GM12891 (cell line): ENCODE data around the gene LRRC4.

Experiments
- PAX5 ChIP-seq: IDR thresholded peaks from 2 replicates; pipeline ENCODE4 v1.6.1; 2011; ENCODE audit warnings: low read length, moderate library complexity, mild to moderate bottlenecking; ENCODE audit not compliant: insufficient read depth, severe bottlenecking
- POLR2A ChIP-seq: IDR thresholded peaks from 2 replicates; pipeline ENCODE4 v1.6.1; 2011; ENCODE audit warnings: low read depth, low read length, control low read depth
- POLR2AphosphoS5 ChIP-seq: IDR thresholded peaks from 2 replicates; pipeline ENCODE4 v1.6.1; 2011; ENCODE audit warnings: low read depth, low read length, control low read depth
- POU2F2 ChIP-seq: IDR thresholded peaks from 2 replicates; pipeline ENCODE4 v1.6.1; 2011; ENCODE audit warnings: low read depth, mild to moderate bottlenecking, control low read depth, low read length, moderate library complexity
- SPI1 ChIP-seq: IDR thresholded peaks from 2 replicates; pipeline ENCODE4 v1.6.1; 2011; ENCODE audit warnings: low read depth, low read length, control low read depth
- TAF1 ChIP-seq: IDR thresholded peaks from 2 replicates; pipeline ENCODE4 v1.6.1; 2011; ENCODE audit warnings: low read depth, low read length, control low read depth

- no peak for TF ChIP-seq POLR2A
- no peak for TF ChIP-seq POLR2AphosphoS5
- TF ChIP-seq TAF1, result no peak
- TF ChIP-seq SPI1, result no peak
- no peak for TF ChIP-seq PAX5
- no peak for TF ChIP-seq POU2F2
These were observed 52.8 kb downstream of the LRRC4 start for GRCh38 chr7:127978421-127978820.
